Uterus (tissue), 2 donors: ENCODE measurements around the gene ITSN2.

Source experiments
- POLR2A ChIP-seq, 2 donors: fragments of 450-650 bp; IDR thresholded peaks; one replicate each; pipeline ENCODE4 v1.6.1; 2016; ENCODE audit warnings: antibody characterized with exemption in 2 of 2, mild to moderate bottlenecking in 1 of 2, moderate library complexity in 1 of 2
- TF ChIP-seq, protein P1 (sequence below), 4 experiments: fragments of 200-600 bp in 2 of 4; fragments of 450-650 bp in 2 of 4; sonication (generic) in 2 of 4; IDR thresholded peaks; one replicate each; pipeline ENCODE4 v1.5.1; 2016 to 2019; ENCODE audit warnings: antibody characterized with exemption in 4 of 4, mild to moderate bottlenecking in 2 of 4, moderate library complexity in 1 of 4

DNA sequence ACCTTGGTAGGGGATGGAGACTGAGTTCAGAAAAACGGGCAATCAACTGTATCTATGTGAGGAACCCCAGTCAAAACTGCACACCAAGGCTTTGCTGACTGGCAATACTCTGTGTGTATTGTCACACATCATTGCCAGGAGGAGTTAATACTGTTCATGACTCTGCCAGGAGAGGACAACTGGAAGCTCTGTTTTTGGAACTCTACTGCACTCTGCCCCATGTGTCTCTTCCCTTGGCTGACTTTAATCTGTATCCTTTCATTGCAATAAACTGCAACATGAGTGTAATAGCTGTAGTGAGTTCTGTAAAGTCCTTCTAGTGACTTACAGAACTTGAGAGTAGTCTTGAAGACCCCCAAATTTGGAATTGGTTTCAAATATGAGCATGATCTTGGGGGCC is 113.2 kb downstream of the ITSN2 start:
- TF ChIP-seq, protein P1, sequence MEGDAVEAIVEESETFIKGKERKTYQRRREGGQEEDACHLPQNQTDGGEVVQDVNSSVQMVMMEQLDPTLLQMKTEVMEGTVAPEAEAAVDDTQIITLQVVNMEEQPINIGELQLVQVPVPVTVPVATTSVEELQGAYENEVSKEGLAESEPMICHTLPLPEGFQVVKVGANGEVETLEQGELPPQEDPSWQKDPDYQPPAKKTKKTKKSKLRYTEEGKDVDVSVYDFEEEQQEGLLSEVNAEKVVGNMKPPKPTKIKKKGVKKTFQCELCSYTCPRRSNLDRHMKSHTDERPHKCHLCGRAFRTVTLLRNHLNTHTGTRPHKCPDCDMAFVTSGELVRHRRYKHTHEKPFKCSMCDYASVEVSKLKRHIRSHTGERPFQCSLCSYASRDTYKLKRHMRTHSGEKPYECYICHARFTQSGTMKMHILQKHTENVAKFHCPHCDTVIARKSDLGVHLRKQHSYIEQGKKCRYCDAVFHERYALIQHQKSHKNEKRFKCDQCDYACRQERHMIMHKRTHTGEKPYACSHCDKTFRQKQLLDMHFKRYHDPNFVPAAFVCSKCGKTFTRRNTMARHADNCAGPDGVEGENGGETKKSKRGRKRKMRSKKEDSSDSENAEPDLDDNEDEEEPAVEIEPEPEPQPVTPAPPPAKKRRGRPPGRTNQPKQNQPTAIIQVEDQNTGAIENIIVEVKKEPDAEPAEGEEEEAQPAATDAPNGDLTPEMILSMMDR (IDR thresholded peaks at IDR 0.05), result no peak
- TF ChIP-seq POLR2A (IDR thresholded peaks at IDR 0.05), result no peak
